AG04449 (cell line): ENCODE data around the gene PPARG.
A peak's percentile ranks its signal among the peaks of the same experiment; 100 is the strongest.

Source experiments
- CTCF ChIA-PET: fragments of 350-600 bp; formaldehyde crosslinking; extraction: SDS; loops from one replicate; lab custom pipeline; 2021; ENCODE audit warnings: antibody characterized with exemption; lab: Yijun Ruan, JAX
- POLR2A ChIA-PET: fragments of 400-600, 350-600 bp; formaldehyde crosslinking; extraction: SDS; loops from one replicate; lab custom pipeline; 2020; ENCODE audit warnings: antibody characterized with exemption, inconsistent platforms; lab: Yijun Ruan, JAX
- DNase-seq: peaks from one replicate; pipeline ENCODE4 v3.0.0-alpha.2; 2010; ENCODE audit warnings: low read depth, low spot score
- H3K4me3 ChIP-seq: 2 replicates; pipeline ENCODE4 v1.5.1; 2011; ENCODE audit warnings: low read depth, mild to moderate bottlenecking, control low read depth, low read length
- TF ChIP-seq, protein P1 (sequence below): IDR thresholded peaks from one replicate; pipeline ENCODE4 v1.5.1; 2011; ENCODE audit warnings: mild to moderate bottlenecking, moderate library complexity, low read length, control low read depth, inconsistent platforms; ENCODE audit not compliant: insufficient read depth; ENCODE audit errors: missing control alignments

Gene PPARG

DNA sequence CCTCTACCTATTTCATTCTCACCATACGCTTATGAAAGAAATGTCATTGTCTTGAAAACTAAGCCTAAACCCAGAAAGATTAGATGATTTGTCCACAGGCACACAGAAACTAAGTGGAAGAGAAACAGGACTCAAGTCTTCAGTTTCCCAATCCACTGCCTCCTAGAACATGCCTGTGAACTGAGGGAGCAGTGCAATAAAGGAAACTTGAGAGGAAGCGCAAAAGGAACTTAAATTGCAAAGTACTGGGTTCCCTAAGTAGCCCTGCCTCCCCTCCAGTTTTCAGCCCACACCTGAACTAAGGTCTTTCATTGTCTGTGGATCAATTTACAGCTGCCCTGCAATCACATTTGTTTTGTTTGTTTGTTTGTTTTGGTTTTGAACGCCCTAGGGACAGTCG is 138.7 kb downstream of the PPARG start:
- POLR2A ChIA-PET = no interaction called here
- DNase-seq = no peak

DNA sequence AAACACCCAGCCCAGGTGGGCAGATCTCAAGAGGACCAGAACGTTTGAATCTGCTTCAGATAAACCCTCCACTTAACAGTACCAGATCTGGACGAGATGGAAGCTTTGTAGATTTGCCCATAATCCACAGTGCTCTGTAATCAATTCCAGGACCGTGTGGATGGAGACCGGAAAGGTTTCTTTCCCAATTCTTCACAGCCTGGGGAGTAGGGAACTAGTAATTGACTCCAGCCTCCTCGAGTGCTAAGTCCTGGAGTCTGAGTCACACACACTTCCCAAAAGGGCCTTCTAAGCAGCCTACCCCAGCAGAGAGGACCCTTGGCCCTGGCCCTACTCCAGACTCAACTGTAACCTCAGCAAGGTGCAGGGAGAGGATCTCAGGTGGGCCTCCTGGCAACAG is 139.3 kb downstream of the PPARG start:
- no peak overlapping the region for H3K4me3 ChIP-seq
- TF ChIP-seq, protein P1, sequence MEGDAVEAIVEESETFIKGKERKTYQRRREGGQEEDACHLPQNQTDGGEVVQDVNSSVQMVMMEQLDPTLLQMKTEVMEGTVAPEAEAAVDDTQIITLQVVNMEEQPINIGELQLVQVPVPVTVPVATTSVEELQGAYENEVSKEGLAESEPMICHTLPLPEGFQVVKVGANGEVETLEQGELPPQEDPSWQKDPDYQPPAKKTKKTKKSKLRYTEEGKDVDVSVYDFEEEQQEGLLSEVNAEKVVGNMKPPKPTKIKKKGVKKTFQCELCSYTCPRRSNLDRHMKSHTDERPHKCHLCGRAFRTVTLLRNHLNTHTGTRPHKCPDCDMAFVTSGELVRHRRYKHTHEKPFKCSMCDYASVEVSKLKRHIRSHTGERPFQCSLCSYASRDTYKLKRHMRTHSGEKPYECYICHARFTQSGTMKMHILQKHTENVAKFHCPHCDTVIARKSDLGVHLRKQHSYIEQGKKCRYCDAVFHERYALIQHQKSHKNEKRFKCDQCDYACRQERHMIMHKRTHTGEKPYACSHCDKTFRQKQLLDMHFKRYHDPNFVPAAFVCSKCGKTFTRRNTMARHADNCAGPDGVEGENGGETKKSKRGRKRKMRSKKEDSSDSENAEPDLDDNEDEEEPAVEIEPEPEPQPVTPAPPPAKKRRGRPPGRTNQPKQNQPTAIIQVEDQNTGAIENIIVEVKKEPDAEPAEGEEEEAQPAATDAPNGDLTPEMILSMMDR = no peak
- CTCF ChIA-PET = interaction anchor here (0.9 kb wide), 1 partner anchor 293 kb away, joined by 3 read pairs; no protein-coding TSS in a partner anchor
- POLR2A ChIA-PET = no interaction called here
- no peak for DNase-seq

More for the DNA sequence above, 138.7 kb downstream of the PPARG start:
- CTCF ChIA-PET = interaction anchor here (0.8 kb wide), 1 partner anchor 9 kb away, joined by 3 read pairs; no protein-coding TSS in a partner anchor
- TF ChIP-seq, protein P1 = no peak
- H3K4me3 ChIP-seq = no peak overlapping the region

DNA sequence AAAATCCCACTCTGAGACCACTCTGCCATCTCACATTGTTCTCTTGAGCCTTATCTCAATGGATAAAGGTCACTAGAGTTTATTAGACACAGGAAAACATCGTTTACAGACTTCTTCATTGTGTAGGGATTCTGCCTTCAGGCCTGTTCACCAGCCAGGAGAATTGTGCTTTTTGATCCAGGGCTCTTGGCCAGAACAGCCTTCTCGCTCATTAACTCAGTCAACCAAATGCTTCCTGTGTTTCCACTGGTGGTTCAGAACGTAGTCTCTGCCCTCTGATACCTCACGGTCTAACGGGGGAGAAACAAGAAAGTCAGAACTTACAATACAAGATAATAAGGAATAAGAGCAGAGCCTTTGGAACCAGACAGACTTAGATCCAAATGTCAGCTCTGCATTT is 141.2 kb downstream of the PPARG start:
- H3K4me3 ChIP-seq = no peak overlapping the region
- TF ChIP-seq, protein P1 = no peak
- no peak for DNase-seq
- POLR2A ChIA-PET = no interaction called here
- CTCF ChIA-PET = no interaction called here

GRCh38 chr3:12433823-12434222 is 145.0 kb downstream of the PPARG start:
- H3K4me3 ChIP-seq = no peak overlapping the region
- no peak for DNase-seq
- POLR2A ChIA-PET = no interaction called here
- CTCF ChIA-PET = interaction anchor here (1.6 kb wide), 1 partner anchor 19 kb away, joined by 3 read pairs; no protein-coding TSS in a partner anchor
- TF ChIP-seq, protein P1 = no peak

- CTCF ChIA-PET = interaction anchor here (1.1 to 3.1 kb wide), 3 partner anchors 9 to 301 kb away, joined by 3 to 10 read pairs (median 5); no protein-coding TSS in a partner anchor
- TF ChIP-seq, protein P1 = no peak
- no peak for DNase-seq
- H3K4me3 ChIP-seq = peak overlapping the region; percentile 30
- POLR2A ChIA-PET = no interaction called here
These were observed 147.8 kb downstream of the PPARG start for GRCh38 chr3:12436514-12437220.

GRCh38 chr3:12437221-12437605 is 148.3 kb downstream of the PPARG start:
- POLR2A ChIA-PET = no interaction called here
- peak overlapping the region; percentile 30; the same call in 1 of the 2 replicates for H3K4me3 ChIP-seq
- TF ChIP-seq, protein P1 = no peak
- CTCF ChIA-PET = interaction anchor here (1.1 to 3.1 kb wide), 2 partner anchors 10 to 41 kb away, joined by 3 to 10 read pairs; no protein-coding TSS in a partner anchor
- no peak for DNase-seq
